Measurements from ENCODE around the gene XIRP2.

XIRP2 gene

GRCh38 chr2:167294776-167295140 is 406.5 kb downstream of the XIRP2 start:
- DNase-seq = no peak

- no peak for DNase-seq
Measured at GRCh38 chr2:167297292-167297691, 409.0 kb downstream of the XIRP2 start.

- DNase-seq = no peak
Measured at GRCh38 chr2:167298017-167298416, 409.7 kb downstream of the XIRP2 start.
